Hematopoietic multipotent progenitor cell treated with erythropoietin and hydrocortisone succinate and interleukin-3 and kit ligand, for 15 days (in vitro differentiated cells): ENCODE measurements around the gene KLK10.

Experiments used
- DNase-seq: peaks from one replicate; pipeline ENCODE4 v3.0.0-alpha.2; 2015; ENCODE audit warnings: low spot score

The KLK10 gene, protein sequence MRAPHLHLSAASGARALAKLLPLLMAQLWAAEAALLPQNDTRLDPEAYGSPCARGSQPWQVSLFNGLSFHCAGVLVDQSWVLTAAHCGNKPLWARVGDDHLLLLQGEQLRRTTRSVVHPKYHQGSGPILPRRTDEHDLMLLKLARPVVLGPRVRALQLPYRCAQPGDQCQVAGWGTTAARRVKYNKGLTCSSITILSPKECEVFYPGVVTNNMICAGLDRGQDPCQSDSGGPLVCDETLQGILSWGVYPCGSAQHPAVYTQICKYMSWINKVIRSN

DNA sequence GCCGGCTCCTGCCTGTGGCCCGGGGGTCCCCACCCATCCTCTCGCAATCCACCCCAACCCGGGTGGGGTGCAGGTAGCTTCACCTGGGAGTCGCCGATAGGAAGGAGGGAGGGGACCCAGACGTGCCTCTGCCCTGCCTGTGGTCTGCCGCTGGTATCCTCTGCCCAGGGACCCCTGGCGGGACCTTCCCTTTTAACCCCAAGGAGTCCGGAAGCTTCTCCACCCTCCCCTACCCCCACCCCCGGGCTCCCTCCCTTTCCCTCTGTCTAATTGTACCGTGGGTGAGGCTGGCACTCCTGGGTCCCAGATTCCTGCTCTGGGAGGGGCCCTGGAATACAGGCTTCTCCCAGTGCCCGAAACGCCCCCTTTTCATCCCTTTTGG is at the start of gene KLK10:
Gene KLK10, minus strand, starts transcription at position 166 of the 382 bp plus-strand sequence. CDS start 579 bp downstream, outside the sequence.
- no peak for DNase-seq

DNA sequence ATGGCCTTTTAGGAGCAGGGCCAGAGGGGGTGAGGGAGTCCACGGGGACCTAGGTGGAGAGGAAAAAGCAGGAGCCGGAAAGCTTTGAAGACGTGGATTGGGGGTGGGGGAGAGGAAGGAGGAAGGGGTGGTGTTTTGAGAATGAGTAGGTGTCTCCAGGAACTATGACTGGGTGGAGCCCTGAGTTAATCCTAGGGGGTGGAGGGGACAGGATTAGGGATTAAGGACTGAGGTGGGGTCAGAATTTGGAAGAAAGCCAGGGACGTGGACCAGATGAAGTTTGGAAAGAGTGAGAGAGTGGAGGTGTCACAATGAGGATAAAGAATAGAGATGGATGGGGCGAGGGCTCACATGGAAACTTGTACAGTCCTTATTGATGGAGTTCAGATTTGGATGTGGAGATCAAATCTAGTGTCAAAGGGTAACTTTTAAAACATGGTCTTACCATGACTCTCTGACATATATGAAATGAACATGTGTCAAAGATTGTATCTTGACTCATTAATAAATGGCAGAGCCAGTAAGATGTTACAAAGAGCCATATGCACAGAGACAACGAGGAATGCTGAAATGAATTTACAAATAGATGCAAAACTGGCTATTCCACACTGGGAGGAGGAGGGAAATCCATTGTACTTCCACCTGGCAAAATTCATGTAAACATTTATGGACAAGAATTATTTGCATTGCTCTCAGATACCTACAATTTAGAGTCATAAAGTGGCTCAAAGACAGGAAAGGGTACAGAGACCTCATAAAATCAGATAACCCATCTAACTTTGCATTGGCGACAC is 47.1 kb upstream of the KLK10 start:
- DNase-seq: no peak

DNA sequence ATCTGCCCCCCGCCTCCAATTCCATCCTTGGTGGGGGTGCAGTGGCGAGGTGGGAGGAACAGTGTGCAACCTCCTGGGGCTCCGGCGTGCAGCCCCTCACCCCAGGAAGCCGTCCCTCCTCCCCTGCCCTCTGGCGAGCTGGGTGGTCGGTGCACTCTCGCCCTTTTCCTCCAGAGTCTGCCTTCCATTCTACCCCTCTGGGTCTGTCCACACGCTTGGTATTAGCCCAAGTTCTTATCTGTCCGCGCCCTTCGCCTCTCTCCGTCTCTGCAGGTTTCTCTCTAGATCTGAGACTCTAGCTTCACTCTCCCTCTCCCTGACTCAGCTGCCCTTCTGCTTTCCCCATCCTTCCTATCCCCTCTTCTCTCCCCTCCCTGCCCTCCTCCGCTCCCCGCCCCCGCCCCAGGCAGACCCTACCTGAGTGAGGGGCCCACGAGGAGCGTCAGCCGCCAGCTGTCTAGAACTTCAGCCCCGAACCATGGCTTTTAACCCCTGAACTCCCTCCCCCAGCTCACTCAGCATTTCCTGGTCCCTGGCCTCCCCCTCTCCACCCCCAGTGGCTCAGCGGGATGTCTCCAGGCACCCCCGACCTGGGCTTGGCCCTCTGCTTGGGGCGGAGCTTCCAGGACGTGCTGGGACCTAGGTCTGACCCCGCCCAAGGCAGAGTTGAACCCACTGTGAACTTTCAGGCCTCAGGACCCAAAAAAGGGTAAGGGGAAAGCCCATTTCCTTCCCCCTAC is 45.9 kb upstream of the KLK10 start:
- no peak for DNase-seq

DNA sequence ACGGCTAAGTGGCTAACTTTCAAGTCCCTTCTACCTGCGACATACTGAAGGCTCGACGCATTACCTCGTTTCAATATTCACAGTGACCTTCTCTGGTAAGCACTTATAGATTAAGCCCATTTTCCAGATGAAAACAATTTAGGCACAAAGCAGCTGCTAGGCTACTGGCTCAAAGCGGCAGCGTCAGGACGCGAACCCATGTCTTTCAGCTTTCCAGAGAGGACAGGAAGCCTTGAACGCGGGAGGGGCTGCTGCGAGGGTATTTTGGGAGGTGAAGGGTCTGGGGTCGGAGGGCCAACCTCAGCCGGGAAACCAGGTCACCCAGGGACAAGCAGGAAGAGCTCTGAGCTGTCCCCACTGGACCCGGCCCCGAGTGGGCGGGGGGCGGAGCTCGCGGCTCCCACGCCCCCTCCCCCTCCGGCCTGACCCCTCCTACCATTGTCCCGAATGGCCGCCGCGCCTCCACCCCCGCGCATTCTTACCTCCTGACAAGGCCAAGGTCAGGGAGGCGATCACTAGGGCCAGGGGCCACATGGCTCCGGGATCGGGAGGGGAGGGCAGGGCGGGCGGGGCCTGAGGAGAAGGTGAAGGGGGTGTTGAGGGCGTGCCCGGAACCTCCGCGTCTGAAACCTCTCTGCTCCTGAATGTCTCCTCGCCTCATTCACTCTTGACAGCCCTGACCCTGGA is 45.2 kb upstream of the KLK10 start, which contains the start of gene KLK13:
Gene KLK13, minus strand, starts transcription at position 559 of the 687 bp plus-strand sequence. Its CDS starts 25 bp downstream, at position 534.
- DNase-seq: no peak

DNA sequence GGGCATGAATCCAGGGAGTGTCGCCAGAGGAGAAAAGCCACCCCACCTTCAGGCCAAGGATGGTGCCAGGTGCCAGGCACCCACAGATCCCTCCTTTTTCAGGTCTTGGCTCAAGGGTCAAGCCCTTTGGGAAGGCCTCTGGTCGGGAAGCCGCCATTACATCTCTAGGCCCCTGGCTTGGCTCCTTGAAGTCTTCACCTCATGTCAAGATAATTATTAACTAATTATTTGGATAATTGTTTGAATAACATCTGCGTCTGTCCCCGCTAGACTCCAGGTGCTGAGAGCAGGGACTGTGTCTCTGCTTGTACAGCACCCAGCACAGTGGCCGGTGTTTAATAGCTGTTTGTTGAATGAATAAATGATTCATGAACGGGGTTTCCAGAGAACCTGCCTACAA is 44.2 kb upstream of the KLK10 start:
- DNase-seq: no peak

DNA sequence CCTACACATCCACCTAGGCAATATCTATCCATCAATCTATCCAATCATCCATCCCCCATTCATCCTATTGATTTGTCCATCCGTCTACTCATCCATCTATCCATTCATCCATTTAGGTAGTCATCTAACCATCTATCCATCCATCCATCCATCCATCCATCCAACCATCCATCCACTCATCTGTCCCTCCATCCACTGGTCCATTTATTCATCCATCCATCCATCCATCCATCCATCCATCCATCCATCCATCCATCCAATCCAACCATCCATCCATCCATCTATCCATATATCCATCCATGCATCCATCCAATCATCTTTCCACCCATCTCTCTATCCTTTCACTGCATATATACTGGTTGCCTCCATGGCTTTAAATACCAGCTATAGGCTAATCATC is 41.5 kb upstream of the KLK10 start:
- DNase-seq: no peak

DNA sequence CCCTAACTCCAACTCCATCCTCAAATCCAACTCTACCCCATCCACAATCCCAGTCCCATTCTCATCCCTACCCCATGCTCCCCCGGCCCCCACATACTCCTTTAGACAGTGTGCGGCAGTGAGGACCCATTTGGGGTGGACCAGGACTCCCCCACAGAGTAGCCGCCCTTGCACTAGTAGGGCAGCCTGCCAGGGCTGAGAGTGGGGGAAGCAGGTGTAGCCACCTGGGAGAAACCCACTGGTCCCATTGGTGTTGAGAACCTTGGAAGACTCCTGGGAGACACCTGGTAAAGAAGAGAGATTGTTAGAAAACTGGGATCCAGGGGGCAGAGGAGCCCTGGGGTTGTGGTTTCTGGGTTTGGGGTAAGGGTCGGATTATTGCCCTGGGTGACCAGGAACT is 40.8 kb upstream of the KLK10 start:
- DNase-seq: no peak

DNA sequence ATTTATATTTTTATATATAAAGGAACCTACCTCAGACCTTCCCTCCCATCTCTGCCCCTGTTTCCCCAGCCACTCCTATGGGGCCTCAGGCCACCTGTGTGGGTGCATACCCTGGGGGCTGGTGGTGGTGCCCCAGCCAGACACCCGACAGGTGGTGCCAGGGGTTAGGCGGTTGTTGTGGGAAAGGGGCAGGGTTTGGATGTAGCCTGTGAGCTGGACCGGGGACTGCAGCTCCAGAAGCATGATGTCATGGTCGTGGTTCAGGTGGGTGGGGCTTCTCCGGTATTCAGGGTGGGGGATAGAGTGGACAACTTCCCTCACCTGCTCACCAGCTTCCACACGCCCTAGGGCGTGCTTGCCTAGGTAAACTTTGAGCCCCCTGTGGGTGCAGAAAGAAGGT is 40.2 kb upstream of the KLK10 start:
- DNase-seq: no peak

DNA sequence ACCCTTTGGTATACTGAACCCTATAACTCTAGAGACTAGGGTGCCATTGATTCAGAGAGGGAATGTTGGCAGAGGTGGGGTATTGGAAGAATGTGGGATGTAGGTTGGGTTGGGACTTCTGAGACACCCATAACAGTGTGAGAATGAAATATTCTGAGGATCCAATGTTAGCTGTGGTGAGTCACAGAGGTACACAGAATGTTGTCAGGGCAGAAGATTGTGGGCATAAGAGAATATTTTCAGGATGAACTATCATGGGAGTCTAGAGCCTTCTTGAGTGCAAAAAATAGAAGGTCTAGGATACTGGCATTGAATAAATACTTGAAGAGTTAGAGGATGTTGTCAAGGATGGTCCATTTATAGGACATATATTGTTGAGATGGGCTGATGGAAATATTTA is 36.4 kb upstream of the KLK10 start:
- no peak for DNase-seq

DNA sequence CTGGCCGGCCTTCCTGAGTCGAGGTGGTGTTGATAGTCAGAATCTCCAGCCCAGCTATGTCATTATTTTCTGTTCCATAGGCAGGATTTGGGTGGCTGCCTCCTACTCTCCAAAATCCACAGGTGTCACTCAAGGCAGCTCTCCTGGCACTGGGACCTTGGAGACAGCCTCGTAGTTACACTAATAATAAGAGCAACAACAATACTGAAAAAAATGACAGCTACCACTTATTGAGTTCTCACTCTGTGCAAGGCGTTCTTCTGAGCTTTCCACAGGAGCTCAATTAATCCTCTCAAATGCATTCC is 27.5 kb upstream of the KLK10 start:
- no peak for DNase-seq

DNA sequence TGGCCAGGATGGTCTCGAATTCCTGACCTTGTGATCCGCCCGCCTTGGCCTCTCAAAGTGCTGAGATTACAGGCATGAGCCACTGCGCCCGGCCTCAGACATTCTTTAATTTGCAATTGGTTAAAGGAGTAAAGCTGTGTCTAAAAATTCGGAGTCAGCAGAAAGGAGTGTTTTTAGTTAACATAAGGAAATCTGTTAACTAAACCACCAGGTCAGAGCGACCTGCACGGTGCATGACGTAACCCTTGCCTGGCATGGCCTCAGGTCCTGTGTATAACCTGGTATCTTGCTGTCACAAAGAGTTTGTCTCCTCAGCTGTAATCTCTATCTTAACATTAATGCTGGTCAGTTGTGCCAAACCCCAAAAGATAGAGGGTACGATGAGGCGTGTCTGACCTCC is 24.8 kb upstream of the KLK10 start:
- DNase-seq: no peak

DNA sequence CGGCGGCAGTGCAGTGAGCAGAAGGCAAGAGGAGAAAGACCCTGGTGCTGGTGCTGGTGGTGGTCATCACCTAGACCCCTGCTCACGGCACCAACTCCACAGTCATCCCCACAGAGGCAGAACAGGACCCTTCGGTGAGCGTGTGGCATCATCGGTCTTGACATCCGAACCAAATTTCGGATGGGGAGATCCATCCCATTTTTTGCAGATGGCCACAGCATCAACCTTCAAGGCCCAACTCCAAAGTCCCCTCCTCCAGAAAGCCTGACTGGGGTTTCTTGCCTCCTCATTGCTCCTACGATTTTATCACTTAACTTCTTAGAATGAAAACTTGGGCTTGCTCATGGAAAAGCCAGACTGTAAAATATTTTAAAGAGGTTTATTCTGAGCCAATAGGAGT is 24.0 kb upstream of the KLK10 start:
- no peak for DNase-seq

DNA sequence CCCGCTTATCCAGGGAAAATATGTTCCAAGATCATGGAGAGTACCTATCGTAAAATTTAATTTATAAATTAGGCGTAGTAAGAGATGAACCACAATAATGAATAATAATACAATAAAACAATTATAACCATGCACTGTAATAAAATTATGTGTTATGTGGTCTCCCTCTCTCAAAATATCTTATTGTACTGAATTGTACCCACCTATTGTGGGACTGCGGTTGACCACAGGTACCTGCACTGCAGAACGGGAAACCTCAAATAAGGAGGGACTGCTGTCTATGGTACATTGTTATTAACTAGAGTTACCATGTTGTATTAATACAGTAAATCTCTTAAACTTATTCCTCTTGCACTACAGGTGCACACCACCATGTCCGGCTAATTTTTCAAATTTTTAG is 20.6 kb upstream of the KLK10 start:
- no peak for DNase-seq

DNA sequence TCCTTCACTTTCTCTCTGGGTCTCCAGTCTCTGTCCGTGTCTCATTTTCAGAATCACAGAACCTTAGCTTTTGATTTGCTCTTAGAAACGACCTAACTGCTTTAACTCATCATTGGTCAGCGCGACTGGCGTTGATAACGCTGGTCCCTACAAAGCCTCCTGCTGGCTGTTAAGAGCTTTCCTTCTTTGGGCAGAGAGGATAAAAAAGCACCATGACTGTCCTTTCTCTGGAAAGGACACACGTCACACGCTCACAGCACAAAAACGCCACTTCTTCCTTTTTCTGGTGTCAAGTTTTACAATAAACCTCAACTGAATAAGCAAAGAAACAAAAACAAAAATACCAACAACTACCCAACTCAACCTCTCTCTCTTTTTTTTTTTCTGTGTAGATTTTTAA is 17.0 kb upstream of the KLK10 start:
- no peak for DNase-seq

DNA sequence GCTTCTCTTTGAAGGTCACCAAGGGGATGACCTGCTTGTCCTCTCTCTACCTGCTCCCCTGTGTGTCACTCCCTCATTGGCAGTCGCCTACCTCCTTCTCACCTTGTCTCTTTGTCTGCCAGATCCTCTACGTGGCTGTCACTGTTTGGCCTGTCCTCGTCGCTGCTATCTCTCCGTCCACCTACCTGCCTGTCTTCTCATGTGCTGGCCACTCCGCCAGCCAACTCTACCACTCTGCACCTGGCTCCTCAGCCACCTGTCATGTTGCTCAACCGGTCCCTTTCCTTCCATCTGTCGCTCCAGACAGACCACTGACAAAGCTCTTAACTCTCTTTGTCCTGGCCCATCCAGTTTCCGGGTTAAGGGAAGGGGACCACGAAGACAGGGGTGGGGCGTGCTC is 15.2 kb upstream of the KLK10 start, which contains the start of gene KLK12:
Gene KLK12, minus strand, starts transcription at position 299 of the 400 bp plus-strand sequence. CDS start 381 bp downstream, outside the sequence.
- DNase-seq: no peak

DNA sequence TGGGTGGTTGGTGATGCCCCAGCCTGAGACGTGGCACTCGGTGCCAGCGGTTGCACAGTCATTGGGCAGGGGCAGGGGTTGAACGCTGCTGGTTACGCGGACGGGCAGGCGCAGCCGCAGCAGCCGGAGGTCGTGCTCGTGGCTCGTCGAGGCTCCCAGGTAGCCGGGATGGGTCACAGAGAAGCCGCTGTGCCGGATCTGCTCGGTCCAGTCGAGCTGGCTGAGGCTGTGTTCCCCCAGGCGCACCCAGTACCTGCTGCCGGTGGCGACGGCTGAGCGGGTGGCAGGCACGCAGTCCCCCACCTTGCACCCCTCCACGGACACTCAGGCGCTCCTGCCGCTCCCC is 12.3 kb upstream of the KLK10 start:
- DNase-seq: no peak

DNA sequence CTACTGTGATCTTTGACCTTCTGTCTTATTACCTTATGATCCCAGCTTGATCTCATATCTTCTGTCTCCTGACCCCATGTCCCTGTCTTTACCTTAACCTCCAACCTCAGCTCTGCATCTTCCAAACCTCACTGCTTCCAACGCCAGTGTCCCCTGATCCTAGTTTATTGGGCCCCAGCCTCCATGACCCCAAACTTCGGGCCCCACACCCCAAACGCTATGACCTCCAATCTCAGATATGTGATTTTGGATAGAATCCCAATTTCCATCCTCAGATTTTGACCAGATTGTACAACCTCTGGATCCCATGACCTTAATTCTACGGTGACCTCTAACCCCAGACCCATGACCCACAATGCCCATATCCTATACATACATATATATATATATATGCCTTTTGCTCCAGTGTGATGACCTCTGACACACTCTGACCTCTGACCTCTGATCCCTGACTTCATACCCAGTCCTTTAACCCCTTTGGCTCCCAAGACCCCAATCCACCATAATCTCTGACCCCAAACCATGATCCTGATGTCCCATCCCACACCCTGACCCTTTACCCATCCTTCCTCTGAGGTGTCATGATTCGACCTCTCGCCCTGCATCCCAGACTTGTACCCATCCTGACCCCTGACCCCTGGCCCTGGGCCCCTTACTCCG is 11.8 kb upstream of the KLK10 start:
- no peak for DNase-seq

DNA sequence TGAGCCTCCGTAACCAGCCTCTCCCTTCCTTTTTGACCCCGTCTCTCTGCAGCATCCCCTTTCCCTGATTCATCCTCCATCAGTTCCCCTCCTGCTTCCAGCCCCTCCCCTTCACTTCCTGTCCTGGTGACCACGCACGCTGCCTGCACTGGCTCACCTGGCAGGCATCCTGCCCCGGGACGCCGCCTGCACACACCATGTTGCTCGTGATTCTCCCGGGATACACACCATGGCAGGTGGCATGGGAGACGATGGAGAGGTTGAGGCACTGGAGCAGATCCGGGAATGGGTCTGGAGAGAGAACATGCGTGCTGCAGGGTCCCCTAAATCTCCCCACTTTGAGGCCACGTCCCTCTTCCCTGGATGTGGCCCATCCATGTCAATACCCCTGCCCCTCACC is 11.1 kb upstream of the KLK10 start:
- no peak for DNase-seq

DNA sequence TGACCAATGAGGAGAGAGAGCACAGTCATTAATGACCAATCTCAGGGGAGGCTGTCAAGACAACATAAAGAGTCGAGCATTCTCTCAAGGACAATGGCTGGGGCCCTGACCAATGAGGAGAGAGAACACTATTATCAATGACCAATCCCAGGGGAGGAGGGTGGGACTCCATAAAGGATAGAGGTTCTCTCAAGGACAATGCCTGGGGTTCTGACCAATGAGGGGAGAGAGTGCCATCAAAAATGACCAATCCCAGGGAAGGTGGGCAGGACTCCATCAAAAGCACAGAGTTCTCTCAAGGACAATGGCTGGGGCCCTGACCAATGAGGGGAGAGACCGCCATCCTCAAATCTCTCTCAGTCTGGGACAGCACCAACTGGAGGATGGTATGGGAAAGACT is 10.2 kb upstream of the KLK10 start:
- DNase-seq: no peak

DNA sequence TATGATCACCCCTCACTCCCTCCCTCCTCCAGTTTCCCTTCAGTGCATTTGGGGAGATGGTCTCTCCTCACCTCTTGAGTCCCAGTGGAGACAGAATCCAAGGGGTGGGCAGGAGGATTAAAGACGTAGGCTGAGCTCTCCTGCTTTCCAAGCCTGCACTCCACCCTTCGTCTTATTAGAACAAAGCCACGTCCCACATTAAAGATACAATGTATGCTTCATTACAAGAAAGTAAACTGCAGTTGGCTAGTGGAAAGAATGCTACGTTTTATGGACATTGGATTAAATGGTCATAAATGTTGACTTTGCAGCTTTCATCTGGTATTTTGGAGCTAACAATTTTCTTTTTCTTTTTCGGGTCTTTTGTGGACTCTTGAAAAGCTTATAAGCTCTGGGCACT is 8.4 kb upstream of the KLK10 start:
- DNase-seq: no peak

DNA sequence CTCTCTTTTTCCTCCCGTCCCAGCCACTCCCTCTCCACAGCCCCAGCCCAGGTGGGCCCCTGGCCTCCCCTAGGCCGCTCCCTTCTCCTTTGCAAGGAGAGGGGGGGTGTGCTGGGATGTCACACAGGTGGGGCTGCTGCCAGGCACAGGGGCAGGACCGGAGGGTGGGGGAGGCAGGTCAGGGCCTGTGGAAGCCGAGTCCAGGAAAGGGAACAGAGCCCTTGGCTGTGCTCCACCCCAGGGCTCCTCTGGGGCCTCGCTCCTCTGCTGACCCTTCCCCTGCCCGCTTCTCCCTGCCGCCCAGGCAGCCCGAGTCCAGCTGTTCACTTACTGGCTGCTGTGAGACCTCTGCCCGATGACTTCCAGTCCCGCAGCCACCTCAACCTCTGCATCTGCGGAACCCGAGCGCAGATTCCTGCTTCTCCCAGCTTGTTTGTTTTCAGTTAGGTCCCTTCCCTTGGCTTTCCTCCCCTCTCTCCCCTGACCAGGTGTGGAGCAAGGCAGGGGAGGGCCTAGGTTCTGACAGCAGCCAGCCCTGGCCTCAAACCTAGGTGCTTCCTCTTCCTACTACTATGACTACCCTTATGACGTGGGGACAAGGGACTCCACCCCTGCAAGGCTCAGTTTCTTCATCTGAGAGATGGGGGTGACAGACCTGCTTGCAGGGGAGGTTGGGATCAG is 7.8 kb upstream of the KLK10 start:
- DNase-seq: no peak

DNA sequence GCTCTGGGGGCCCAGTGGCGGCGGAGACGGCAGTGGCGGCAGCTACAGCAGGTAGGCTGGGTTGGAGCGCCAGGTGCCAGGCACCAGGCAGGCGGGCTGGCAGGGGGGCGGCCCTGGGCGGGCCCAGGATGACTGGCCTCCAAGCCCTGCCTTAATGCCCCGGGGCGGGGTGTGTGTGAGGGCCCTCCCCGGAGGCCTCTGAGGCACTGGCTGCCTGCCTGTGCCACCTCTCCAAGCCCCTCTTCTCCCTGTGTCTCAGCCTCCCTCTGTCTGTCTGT is 7.0 kb upstream of the KLK10 start, which contains the start of gene KLK11:
Gene KLK11, minus strand, starts transcription at position 63 of the 278 bp plus-strand sequence. CDS start 985 bp downstream, outside the sequence.
- no peak for DNase-seq
